WERI-Rb-1 (cell line): ENCODE data around the gene PDAP1.
A peak's percentile ranks its signal among the peaks of the same experiment; 100 is the strongest.

Source experiments
- DNase-seq: peaks from one replicate; pipeline ENCODE4 v3.0.0-alpha.2; 2020
- H3K27ac ChIP-seq: fragments of 250-450 bp; sonication (Bioruptor Pico); 2 replicates; pipeline ENCODE4 v1.5.1; 2020; ENCODE audit warnings: mild to moderate bottlenecking, moderate library complexity
- H3K27me3 ChIP-seq: fragments of 250-450 bp; sonication (Bioruptor Pico); 2 replicates; pipeline ENCODE4 v1.5.1; 2021; ENCODE audit warnings: mild to moderate bottlenecking, low read depth, moderate library complexity; ENCODE audit not compliant: insufficient read depth, severe bottlenecking
- H3K36me3 ChIP-seq: fragments of 250-450 bp; sonication (Bioruptor Pico); 2 replicates; pipeline ENCODE4 v1.5.1; 2020; ENCODE audit warnings: mild to moderate bottlenecking, moderate library complexity
- H3K4me3 ChIP-seq: 2 replicates; pipeline ENCODE4 v1.5.1; 2011; ENCODE audit warnings: low read depth, mild to moderate bottlenecking, control low read depth, low read length
- H3K9me3 ChIP-seq: fragments of 250-450 bp; sonication (Bioruptor Pico); 2 replicates; pipeline ENCODE4 v1.5.1; 2021; ENCODE audit warnings: mild to moderate bottlenecking, moderate library complexity; ENCODE audit not compliant: severe bottlenecking
- TF ChIP-seq, protein P1 (sequence below): IDR thresholded peaks from 2 replicates; pipeline ENCODE4 v1.5.1; 2011; ENCODE audit warnings: low read depth, mild to moderate bottlenecking, control low read depth, inconsistent platforms, low read length

PDAP1 gene

GRCh38 chr7:99409806-99410205, 1.4 kb upstream of the PDAP1 start:
- no peak for DNase-seq
- H3K27me3 ChIP-seq = no peaks in the 10 kb centered on the region
- H3K27ac ChIP-seq = peak overlapping the region; percentile 100
- H3K36me3 ChIP-seq = peaks cover 65% of the 10 kb centered on the region
- TF ChIP-seq, protein P1, sequence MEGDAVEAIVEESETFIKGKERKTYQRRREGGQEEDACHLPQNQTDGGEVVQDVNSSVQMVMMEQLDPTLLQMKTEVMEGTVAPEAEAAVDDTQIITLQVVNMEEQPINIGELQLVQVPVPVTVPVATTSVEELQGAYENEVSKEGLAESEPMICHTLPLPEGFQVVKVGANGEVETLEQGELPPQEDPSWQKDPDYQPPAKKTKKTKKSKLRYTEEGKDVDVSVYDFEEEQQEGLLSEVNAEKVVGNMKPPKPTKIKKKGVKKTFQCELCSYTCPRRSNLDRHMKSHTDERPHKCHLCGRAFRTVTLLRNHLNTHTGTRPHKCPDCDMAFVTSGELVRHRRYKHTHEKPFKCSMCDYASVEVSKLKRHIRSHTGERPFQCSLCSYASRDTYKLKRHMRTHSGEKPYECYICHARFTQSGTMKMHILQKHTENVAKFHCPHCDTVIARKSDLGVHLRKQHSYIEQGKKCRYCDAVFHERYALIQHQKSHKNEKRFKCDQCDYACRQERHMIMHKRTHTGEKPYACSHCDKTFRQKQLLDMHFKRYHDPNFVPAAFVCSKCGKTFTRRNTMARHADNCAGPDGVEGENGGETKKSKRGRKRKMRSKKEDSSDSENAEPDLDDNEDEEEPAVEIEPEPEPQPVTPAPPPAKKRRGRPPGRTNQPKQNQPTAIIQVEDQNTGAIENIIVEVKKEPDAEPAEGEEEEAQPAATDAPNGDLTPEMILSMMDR = no peak
- no peaks in the 10 kb centered on the region for H3K9me3 ChIP-seq
- H3K4me3 ChIP-seq = peak overlapping the region; percentile 96

DNA sequence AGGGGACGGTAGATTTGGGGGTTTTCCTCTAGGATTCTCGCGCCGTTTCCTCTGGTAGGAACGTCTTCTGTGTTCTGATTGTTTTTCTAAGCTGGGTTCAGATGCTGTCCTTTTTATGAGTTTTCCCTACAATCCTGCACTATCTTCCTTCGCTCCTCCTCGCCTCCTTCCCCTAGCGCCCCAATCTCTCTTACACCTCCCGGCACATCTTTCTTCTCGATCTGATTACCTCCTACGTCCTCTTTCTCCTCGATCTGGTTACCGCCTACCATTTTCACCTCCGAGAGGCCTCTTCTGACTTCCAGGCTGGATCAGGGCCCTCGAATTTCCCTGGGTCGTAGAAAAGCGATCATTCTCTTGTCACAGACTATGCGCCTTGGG, 785 bp upstream of the PDAP1 start:
- Histone ChIP-seq H3K9me3 (no peaks in the 10 kb centered on the region), H3K27ac (peak overlapping the region; percentile 100), H3K27me3 (no peaks in the 10 kb centered on the region), H3K4me3 (peak overlapping the region; percentile 96), H3K36me3 (peaks cover 65% of the 10 kb centered on the region)
- DNase-seq = no peak
- TF ChIP-seq, protein P1 = no peak

- TF ChIP-seq, protein P1 = no peak
- peak overlapping the region; percentile 96 for H3K4me3 ChIP-seq
- no peaks in the 10 kb centered on the region for H3K27me3 ChIP-seq
- no peaks in the 10 kb centered on the region for H3K9me3 ChIP-seq
- H3K36me3 ChIP-seq = peaks cover 67% of the 10 kb centered on the region
- H3K27ac ChIP-seq = peak overlapping the region; percentile 100
- peak; percentile 49 for DNase-seq
These were observed 472 bp downstream of the PDAP1 start for GRCh38 chr7:99407872-99408378.

DNA sequence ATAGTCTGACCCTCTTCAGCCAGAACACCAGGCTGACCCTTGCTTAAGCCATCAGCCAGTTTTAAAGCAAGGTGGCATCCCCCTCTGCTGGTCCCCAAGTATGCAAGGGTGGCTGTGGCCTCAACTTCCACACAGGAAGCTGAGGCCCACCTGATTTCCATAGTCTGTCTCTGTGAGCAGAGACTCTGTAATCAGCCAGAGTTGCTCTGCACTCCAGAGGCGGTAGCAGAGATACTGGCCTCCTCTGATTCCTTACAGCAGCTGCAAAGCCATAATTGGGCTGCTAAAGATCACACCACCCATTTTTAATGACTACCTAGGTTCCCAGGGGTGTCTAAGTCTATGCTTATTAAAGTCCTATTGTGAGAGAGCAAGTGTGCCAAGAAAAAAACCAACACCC, 1.8 kb downstream of the PDAP1 start:
- no peak overlapping the region for H3K27ac ChIP-seq

GRCh38 chr7:99404977-99405320, 3.4 kb downstream of the PDAP1 start:
- Histone ChIP-seq H3K4me3 (no peak overlapping the region), H3K9me3 (no peaks in the 10 kb centered on the region), H3K27ac (no peak overlapping the region), H3K27me3 (no peaks in the 10 kb centered on the region), H3K36me3 (peaks cover 65% of the 10 kb centered on the region)
- DNase-seq = no peak
- TF ChIP-seq, protein P1 = no peak

More for the DNA sequence above, 1.8 kb downstream of the PDAP1 start:
- DNase-seq = no peak
- Histone ChIP-seq H3K27me3 (no peaks in the 10 kb centered on the region), H3K9me3 (no peaks in the 10 kb centered on the region), H3K4me3 (no peak overlapping the region), H3K36me3 (peaks cover 65% of the 10 kb centered on the region)
- TF ChIP-seq, protein P1 = no peak
